ENCODE data around the gene STX1A. TPM values are rescaled to one million over a fixed set of nuclear protein-coding genes. Genes with fewer than 3 reads are reported as not detected.

STX1A gene
- total and polyA plus RNA-seq, 2 of the 13 experiments (the other 11 are each of a cell fraction or from before 2014, with no cell fraction given), result 6.1 to 12.2 TPM

- TF ChIP-seq ZNF124 (CRISPR knock-in tag; IDR thresholded peaks at IDR 0.05) (peak; percentile 71; the same call in 1 of the 2 replicates), ZNF687 (CRISPR knock-in tag; IDR thresholded peaks at IDR 0.05) (peak; percentile 95), HMG20B (CRISPR knock-in tag; conservative IDR thresholded peaks at IDR 0.05) (peak; percentile 53), ZFX (CRISPR knock-in tag; IDR thresholded peaks at IDR 0.05; ENCODE audit: low read depth) (peak; percentile 73), ARID5B (CRISPR knock-in tag; IDR thresholded peaks at IDR 0.05) (peak; percentile 44; the same call in 1 of the 2 replicates), PHF8 (CRISPR knock-in tag; IDR thresholded peaks at IDR 0.05) (peak; percentile 87), TAF1 (CRISPR knock-in tag; IDR thresholded peaks at IDR 0.05) (peak; percentile 74), ZNF746 (CRISPR knock-in tag; IDR thresholded peaks at IDR 0.05) (no peak), NR2F6 (IDR thresholded peaks at IDR 0.05) (no peak), NR2F6 (CRISPR knock-in tag; IDR thresholded peaks at IDR 0.05) (peak; percentile 43), TSC22D2 (CRISPR knock-in tag; IDR thresholded peaks at IDR 0.05; ENCODE audit: borderline replicate concordance) (no peak), ZNF678 (CRISPR knock-in tag; IDR thresholded peaks at IDR 0.05) (0 out of 2 replicates have a peak, but pooled peaks have one; percentile 15), ZNF703 (CRISPR knock-in tag; IDR thresholded peaks at IDR 0.05; ENCODE audit: borderline replicate concordance) (no peak; the same call in 1 of the 2 replicates), ZFP36 (IDR thresholded peaks at IDR 0.05; ENCODE audit: borderline replicate concordance, low read depth, low read length, partially characterized antibody) (no peak), ETV5 (CRISPR knock-in tag; IDR thresholded peaks at IDR 0.05; ENCODE audit: borderline replicate concordance) (peak; percentile 11; the same call in 1 of the 2 replicates), HOXA9 (CRISPR knock-in tag; IDR thresholded peaks at IDR 0.05; ENCODE audit: borderline replicate concordance) (peak; percentile 74; the same call in 1 of the 2 replicates), TAF15 (IDR thresholded peaks at IDR 0.05; ENCODE audit: low read depth, low read length, poor library complexity, severe bottlenecking) (no peak), CHD2 (IDR thresholded peaks at IDR 0.05; ENCODE audit: low read depth, low read length) (peak; percentile 90), HNRNPK (IDR thresholded peaks at IDR 0.05; ENCODE audit: low read depth, low read length, poor library complexity, severe bottlenecking) (peak; percentile 58), ZNF749 (CRISPR knock-in tag; IDR thresholded peaks at IDR 0.05; ENCODE audit: borderline replicate concordance) (no peak), THAP11 (CRISPR knock-in tag; IDR thresholded peaks at IDR 0.05) (peak; percentile 77), KLF15 (CRISPR knock-in tag; IDR thresholded peaks at IDR 0.05; ENCODE audit: borderline replicate concordance) (peak; percentile 33; the same call in 1 of the 2 replicates), FLYWCH1 (CRISPR knock-in tag; IDR thresholded peaks at IDR 0.05) (no peak)
Measured at GRCh38 chr7:73738612-73739386, 19.3 kb upstream of the STX1A start, which contains the start of gene ABHD11 (continued).
